GM21447 (cell line): Measurements from ENCODE around the gene SYT7.

Experiments used
- ATAC-seq: cut with Tn5 transposase; IDR thresholded peaks from one replicate; pipeline ENCODE4 v1.9.1; 2021; ENCODE audit not compliant: unreplicated experiment

Gene SYT7

GRCh38 chr11:61539831-61540357 lies 41.0 kb downstream of the SYT7 start:
- ATAC-seq = no peak

- no peak for ATAC-seq
Observed at GRCh38 chr11:61539006-61539405, 41.9 kb downstream of the SYT7 start.

GRCh38 chr11:61538636-61538961 lies 42.3 kb downstream of the SYT7 start:
- no peak for ATAC-seq

GRCh38 chr11:61537326-61537725 lies 43.5 kb downstream of the SYT7 start:
- no peak for ATAC-seq

GRCh38 chr11:61536676-61537270 lies 44.1 kb downstream of the SYT7 start:
- ATAC-seq = no peak

GRCh38 chr11:61535998-61536675 lies 44.7 kb downstream of the SYT7 start:
- no peak for ATAC-seq

- ATAC-seq = no peak
Observed at GRCh38 chr11:61534933-61535839, 45.7 kb downstream of the SYT7 start.

- no peak for ATAC-seq
Observed at GRCh38 chr11:61534025-61534932, 46.6 kb downstream of the SYT7 start.

GRCh38 chr11:61533401-61533800 lies 47.5 kb downstream of the SYT7 start:
- ATAC-seq = no peak

- no peak for ATAC-seq
Observed at GRCh38 chr11:61533039-61533375, 47.9 kb downstream of the SYT7 start.

GRCh38 chr11:61532134-61533038 lies 48.5 kb downstream of the SYT7 start:
- no peak for ATAC-seq

- ATAC-seq = no peak
Observed at GRCh38 chr11:61531044-61531443, 49.8 kb downstream of the SYT7 start.

- ATAC-seq = no peak
Observed at GRCh38 chr11:61529537-61530225, 51.2 kb downstream of the SYT7 start.

GRCh38 chr11:61528114-61528513 lies 52.8 kb downstream of the SYT7 start:
- no peak for ATAC-seq

GRCh38 chr11:61526956-61527731 lies 53.7 kb downstream of the SYT7 start:
- no peak for ATAC-seq

GRCh38 chr11:61526229-61526628 lies 54.6 kb downstream of the SYT7 start:
- no peak for ATAC-seq

- no peak for ATAC-seq
Observed at GRCh38 chr11:61524963-61525587, 55.8 kb downstream of the SYT7 start.

- ATAC-seq = no peak
Observed at GRCh38 chr11:61524446-61524845, 56.4 kb downstream of the SYT7 start.
